ENCODE data around the gene RPLP1.

Gene RPLP1

GRCh38 chr15:69452692-69453521, at the start of gene RPLP1:
Gene RPLP1, plus strand, starts transcription at chr15:69452818. Its CDS starts 131 bp downstream, at chr15:69452949.
- DNase-seq = peak; percentile 97

- no peak for DNase-seq
Observed at GRCh38 chr15:69403594-69403993, 49.0 kb upstream of the RPLP1 start.

DNA sequence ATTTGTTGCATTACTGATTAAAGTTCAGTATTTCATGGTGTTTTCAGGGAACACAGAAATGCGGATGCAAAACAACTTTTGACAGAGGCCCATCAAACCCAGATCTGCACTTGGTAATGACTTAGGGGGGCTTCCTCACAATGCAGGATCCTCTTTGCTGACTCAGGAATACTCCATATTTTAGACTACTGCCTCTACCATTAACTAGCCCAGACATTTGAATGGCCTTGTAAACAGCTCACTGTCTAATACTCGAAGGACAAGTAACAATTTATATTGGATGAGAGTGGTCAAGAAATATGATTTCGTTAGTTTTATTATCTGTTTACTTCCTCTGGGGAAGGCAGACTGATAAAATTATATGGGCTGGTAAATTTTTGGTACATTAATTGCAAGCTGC, 47.5 kb upstream of the RPLP1 start:
- DNase-seq = no peak

- DNase-seq = no peak
Observed at GRCh38 chr15:69407719-69408400, 44.8 kb upstream of the RPLP1 start.

DNA sequence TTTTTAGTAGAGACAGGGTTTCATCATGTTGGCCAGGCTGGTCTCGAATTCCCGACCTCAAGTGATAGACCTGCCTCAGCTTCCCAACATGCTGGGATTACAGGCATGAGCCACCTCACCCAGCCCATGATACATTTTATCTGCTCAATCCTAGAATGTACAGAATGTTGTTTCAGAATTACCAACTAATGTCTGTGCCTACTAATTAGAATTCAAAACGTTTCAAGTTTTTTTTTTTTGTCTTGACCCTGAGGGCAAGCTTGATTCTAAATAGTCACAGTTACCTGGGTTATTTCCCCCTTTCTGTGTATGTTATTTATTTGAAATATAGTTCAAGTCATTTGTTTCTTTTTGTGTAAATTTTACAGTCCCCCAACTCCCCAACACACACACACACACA, 43.8 kb upstream of the RPLP1 start:
- no peak for DNase-seq

DNA sequence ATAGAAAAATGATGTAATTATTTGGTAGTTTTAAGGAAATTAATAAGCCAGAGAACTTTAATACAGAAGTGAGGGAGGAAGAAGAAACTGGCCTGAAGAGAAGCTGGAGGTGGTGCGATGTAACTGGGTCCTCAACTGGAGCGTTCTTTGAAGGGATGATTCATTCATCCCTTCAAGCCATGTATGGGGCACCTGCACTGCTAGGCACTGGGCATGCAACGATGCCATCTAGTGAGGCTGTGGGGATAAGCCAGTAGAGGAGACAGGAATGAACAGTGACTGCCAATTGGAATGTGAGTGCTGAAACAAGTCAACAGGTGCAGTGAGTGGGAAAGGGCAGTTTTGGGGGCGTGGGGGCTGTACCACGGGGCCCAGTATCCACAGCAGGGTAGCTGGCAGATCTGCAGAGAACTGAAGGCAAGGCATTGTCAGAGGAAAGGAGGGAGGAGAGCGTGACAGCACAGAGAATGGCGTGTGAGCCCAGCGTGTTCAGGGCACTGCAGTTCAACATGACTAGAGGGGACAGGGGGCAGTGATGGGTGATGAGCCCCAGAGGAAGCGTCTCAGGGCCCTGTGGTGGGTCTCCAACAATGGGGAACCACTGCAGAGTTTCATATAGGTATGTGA, 42.3 kb upstream of the RPLP1 start:
- DNase-seq = peak; percentile 22

DNA sequence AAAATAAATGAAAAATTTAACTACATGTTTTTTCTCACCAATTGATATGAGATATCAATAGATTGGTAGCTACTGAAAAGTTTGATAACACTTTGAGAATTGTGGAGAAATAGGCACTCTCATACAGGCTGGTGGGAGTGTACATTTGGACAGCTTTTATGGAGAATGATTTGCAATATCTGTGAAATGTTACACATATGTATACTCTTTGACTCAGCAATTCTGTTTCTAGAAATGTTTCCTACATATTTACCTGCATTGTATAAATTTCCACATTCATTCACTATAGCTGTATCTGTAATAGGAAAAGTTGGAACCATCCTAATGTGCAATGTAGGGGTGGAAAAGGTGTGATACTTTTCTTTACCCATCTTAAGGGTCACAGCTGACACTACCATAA, 40.3 kb upstream of the RPLP1 start:
- DNase-seq = no peak

GRCh38 chr15:69412701-69413100, 39.9 kb upstream of the RPLP1 start:
- no peak for DNase-seq

DNA sequence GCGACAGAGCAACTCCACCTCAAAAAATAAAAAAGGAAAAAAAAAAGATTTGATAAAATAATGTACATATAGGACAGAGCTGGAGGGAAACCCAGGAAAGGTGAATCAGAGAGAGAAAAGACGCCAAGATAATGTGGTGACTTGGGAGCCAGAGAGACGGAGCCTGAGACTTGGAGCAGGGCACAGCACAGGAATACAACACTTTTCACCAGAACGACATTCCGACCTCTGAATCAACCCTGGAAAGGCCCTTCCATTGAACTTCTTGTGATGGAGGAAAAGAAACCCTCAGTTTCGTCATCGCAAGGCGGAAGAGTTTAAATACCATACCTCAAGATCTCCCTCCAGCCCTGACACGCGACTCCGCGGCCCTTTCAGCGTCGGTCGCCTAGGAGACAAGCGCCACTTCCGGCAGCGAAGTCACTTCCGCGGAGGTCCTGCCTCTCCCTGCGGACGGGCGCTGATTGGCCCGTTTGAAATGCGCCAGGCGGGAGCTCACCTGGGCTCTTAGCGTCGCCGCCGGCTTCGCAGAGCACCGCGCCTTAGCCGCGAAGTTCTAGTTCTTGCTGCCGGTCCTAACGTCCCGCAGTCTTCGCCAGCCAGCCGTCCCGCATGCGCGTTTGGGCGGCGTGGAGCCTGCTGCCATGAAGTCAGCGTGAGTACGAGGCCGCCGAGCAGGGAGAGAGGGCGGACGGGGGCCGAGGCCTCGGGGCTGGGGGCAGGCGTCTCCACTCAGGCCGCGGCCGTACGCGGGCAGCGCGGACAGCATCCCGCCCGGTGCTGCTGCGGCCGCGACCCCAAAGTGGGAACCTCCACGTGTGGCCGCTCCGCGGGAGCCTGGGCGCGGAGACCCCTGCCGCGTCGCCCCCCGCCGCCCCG, 38.6 kb upstream of the RPLP1 start, which contains the start of gene KIF23:
Gene KIF23 (plus strand): TSS at position 528 of the 879 bp plus-strand sequence. CDS start 117 bp downstream, at position 645.
- DNase-seq = peak; percentile 95

DNA sequence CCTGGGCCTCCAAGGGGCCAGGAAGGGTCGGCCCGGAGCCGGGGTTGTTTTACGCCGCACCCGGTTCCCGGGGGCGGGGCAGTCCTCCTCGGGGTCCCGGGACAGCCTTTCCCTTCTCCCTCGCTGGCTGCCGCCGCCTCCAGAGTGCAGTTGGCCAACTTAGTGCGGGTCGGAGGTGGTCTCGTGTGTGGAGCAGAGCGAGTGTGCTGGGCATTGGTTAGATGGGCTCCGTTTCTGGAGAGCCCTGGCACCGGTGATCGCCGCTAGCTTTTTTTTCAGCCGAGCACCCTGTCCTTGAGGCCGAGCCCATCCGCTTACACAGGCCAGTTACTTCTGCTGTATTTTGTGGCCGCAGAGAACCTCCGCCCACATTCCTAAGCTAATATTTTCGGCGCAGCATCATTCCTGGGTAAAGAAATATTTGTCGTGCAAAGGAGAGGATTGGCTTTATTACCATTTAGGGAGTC, 37.9 kb upstream of the RPLP1 start:
- DNase-seq = no peak

GRCh38 chr15:69415381-69415780, 37.2 kb upstream of the RPLP1 start:
- DNase-seq = no peak

DNA sequence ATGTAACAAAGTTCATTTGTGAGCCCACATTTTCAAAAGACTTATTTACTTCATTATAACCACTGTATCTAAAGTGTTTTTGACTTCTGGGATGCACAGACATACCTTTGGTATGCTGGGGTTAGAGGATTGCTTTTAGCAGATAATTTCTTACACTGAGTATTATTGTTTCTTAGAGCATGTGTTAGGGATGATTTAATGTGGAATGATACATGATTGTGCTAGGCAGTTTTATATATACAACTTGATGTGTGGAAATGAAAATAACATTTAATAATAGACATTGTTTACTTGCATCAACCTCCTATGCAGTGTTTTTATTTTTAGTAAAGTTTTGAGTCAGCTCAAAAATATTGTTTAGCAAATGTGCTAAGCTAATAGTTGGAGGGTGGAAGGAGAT, 35.0 kb upstream of the RPLP1 start:
- no peak for DNase-seq

- no peak for DNase-seq
Observed at GRCh38 chr15:69421498-69421897, 31.1 kb upstream of the RPLP1 start.

DNA sequence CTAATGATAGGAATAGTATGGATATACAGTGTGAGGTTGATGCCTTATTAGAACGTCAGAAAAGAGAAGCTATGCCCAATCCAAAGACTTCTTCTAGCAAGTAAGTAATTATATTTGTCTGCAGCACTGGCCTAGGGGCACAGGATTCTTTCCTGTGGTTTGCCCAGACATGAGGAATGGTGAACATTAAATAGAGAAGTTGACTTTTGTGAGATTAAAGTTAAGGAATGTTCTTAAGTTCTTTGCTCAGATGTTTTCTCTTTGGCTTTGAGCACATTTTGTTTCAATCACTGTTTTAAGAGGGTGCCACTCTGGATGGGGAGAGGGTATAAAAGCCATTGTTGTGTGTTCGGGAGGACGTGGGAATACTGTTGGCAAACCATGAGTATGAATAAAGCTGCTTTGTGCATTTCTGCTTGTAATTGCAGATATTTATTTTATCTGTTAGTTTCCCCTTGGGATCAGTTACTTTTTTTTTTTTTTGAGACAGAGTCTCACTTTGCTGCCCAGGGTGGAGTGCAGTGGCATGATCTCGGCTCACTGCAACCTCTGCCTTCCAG, 30.2 kb upstream of the RPLP1 start:
- no peak for DNase-seq

DNA sequence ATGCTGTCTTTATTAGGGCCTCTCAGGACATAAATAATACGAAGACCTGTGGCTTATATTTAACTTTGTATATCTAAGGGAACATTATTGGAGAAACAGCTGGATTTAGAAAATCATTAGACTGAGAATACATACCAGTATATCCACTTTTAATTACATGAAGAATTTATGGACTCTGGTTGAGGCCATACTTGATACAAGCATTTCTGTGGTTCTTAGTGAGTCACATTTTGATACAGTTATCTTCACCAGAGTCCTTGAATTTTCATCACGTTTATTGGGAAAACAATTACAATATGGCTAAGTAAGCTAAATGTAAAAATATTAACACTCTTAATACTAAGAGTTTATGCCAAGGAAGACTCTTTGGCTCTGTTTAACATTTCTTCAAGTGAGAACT, 28.6 kb upstream of the RPLP1 start:
- no peak for DNase-seq

DNA sequence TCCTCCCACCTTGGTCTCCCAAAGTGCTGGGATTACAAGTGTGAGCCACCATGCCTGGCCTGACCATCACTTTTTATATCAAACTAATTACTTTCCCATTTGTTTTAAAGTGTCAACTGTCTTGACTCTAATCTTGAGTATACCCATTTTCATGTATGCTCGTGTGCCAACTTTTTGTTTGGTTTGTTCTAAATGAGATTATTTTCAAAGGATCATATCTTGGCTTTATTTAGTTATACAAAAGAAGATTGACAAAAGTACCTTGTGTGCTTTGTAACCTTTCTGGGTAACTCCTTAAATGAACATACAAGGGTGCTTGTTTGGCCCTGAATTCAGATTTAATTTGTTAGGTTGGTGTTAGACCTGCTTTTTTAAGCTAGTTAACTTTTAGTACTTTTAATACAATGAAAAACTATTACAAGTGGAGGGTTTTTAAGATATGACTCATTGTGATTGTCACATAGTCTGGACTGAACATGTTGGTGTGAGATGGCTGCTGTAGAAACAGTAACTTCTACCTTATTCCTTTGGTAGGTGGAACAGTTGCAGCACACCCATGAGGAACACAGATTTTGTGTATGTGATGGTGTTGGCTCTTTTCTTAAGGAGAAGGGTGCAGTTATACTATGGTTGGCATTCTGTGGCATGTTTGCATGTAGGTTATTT, 27.7 kb upstream of the RPLP1 start:
- DNase-seq = no peak

GRCh38 chr15:69433831-69434230, 18.8 kb upstream of the RPLP1 start:
- DNase-seq = no peak

- DNase-seq = no peak
Observed at GRCh38 chr15:69434238-69434637, 18.4 kb upstream of the RPLP1 start.

DNA sequence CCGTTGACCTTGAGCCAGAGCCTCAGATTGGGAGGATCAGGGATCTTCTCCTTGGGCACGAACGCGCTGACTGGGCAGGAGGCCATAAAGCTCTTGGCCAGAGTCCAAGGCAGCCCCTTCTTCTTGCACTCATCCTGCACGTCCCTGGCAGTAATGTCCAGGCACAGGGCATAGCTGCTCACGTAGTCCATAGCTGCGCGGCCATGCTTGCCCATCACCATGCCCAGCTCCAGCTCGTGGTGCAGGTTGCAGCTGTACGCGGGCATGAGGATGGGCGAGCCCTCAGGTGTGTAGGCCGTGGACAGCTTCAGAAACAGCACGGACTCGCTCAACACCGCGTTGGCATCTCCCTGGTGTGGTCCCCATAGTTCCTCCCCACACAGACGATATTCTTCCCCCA, 17.9 kb upstream of the RPLP1 start:
- no peak for DNase-seq

- DNase-seq = no peak
Observed at GRCh38 chr15:69435985-69436384, 16.6 kb upstream of the RPLP1 start.

GRCh38 chr15:69436951-69437350, 15.7 kb upstream of the RPLP1 start:
- no peak for DNase-seq

- no peak for DNase-seq
Observed at GRCh38 chr15:69439623-69440022, 13.0 kb upstream of the RPLP1 start.
